Esophagus squamous epithelium (tissue), 4 donors: ENCODE data around the gene MRRF.

Experiments used
- POLR2A ChIP-seq, 4 donors: fragments of 450-650 bp; IDR thresholded peaks; one replicate each; pipeline ENCODE4 v1.6.1; 2017; ENCODE audit warnings: antibody characterized with exemption in 4 of 4, mild to moderate bottlenecking in 4 of 4, moderate library complexity in 3 of 4
- TF ChIP-seq, protein P1 (sequence below), 6 experiments: fragments of 450-650 bp in 4 of 6; fragments of 200-600 bp in 2 of 6; sonication (generic) in 2 of 6; IDR thresholded peaks; one replicate each; pipeline ENCODE4 v1.5.1; 2016 to 2019; ENCODE audit warnings: antibody characterized with exemption in 6 of 6, mild to moderate bottlenecking in 4 of 6, moderate library complexity in 4 of 6

DNA sequence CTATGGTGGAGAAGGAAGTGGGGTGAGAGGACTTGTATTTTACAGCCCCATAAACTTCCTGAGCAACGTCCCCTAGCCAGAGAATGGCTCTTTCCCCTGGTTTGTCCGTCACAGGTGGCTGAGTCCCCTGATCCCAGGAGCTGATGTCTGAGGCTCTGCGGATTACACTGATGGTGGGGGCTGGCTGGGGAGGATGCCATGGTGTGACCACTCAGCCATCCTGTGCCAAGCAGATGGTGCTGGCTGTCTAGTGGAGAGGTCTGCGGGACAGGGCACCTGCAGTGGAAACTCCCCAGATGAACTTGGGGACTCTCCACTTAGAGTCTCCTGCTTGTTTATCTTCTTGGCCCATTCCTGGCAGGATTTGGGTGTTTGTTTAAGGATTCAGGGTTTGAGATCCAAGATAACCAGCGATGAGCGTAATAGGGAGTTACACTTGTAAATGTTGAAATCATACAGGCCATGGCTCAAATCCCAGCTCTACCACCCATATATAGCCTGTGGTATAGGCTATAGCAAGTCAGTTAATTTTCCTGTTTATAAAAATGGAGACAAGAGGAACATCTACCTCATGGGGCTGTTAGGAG is 101.5 kb downstream of the MRRF start:
- TF ChIP-seq, protein P1, sequence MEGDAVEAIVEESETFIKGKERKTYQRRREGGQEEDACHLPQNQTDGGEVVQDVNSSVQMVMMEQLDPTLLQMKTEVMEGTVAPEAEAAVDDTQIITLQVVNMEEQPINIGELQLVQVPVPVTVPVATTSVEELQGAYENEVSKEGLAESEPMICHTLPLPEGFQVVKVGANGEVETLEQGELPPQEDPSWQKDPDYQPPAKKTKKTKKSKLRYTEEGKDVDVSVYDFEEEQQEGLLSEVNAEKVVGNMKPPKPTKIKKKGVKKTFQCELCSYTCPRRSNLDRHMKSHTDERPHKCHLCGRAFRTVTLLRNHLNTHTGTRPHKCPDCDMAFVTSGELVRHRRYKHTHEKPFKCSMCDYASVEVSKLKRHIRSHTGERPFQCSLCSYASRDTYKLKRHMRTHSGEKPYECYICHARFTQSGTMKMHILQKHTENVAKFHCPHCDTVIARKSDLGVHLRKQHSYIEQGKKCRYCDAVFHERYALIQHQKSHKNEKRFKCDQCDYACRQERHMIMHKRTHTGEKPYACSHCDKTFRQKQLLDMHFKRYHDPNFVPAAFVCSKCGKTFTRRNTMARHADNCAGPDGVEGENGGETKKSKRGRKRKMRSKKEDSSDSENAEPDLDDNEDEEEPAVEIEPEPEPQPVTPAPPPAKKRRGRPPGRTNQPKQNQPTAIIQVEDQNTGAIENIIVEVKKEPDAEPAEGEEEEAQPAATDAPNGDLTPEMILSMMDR (IDR thresholded peaks at IDR 0.05) = no peak
- no peak for TF ChIP-seq POLR2A (IDR thresholded peaks at IDR 0.05)
